CMK (cell line): ENCODE measurements around the gene RERE.

Source experiments
- DNase-seq: peaks from one replicate; pipeline ENCODE4 v3.0.0-alpha.2; 2010; ENCODE audit warnings: low read depth

The RERE gene

GRCh38 chr1:8540971-8541370, 276.5 kb downstream of the RERE start:
- no peak for DNase-seq

- DNase-seq, result no peak
Measured at GRCh38 chr1:8540261-8540941, 277.0 kb downstream of the RERE start.

DNA sequence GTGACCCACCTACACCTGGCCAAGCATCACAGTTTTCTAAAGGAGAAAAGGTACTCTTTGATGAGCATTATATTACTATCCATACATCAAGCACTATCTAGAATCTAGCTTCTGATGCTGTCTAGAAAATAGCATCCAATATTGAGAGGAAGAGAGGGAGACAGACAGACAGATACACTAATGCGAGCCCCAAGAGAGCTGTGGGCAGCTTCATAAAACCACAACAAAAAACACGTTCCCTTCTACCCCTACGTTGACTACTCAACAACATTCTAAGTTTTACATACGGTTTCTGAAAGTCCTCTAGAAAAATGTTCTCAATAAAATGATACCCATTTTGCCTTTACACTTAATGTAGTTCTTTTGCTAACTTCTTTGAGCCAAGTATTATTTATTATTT, 277.8 kb downstream of the RERE start:
- no peak for DNase-seq

DNA sequence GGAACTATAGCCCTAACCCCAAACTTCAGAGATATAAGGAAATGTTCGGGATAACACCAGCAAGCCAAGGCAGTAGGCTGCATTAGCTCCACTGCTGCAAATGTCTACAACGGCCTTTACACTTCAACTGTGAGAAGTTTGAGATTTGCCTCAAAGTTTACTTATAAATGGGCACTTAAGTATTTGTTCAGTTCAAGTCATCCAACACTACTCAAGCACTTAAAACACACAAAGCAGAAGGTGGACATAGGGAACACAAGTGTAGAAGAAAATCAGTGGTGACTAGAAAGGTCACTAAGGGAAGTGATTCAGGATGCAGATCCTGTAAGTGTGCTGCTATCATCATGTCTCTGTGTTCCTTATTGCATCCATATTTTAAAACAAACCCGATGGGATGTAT, 278.9 kb downstream of the RERE start:
- no peak for DNase-seq

- no peak for DNase-seq
Measured at GRCh38 chr1:8537991-8538390, 279.4 kb downstream of the RERE start.

DNA sequence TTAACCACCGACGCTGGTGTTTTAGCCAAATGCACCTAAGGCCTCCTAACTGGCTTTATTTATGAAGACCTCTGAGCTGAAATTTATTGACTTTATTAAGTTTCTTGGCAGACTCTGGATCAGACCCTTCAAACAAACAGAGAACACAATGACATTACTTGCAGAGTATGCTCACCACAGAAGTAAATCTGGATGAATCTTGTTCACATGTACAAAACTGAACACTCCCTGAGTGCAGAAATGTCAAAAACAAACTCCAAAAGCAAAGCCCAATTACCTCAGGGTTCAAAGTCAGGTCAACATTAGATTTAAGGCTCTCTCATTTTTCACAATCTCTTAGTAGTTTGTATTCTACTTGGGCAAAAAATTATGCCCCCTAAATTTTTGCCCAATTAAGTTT, 280.9 kb downstream of the RERE start:
- no peak for DNase-seq

- DNase-seq, result no peak
Measured at GRCh38 chr1:8533907-8534306, 283.5 kb downstream of the RERE start.

DNA sequence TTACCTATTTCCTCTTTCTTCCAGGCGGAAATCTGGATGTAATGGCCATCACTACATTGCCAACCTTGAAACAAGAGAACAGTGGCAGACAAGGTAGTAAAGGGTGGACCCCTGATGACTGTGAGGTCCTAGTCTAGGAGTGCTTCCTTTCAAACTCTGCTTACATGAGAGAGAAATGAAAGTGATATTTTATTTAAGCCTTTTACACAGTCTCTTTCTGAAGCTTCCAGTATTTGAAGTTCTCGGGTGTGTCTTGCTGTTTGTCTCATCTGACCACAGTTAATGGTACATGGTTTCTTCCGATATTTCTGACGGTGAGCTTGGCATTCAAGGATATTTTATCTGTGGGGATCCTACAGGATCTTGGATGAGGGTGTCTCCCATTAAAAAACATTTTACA, 284.3 kb downstream of the RERE start:
- no peak for DNase-seq

DNA sequence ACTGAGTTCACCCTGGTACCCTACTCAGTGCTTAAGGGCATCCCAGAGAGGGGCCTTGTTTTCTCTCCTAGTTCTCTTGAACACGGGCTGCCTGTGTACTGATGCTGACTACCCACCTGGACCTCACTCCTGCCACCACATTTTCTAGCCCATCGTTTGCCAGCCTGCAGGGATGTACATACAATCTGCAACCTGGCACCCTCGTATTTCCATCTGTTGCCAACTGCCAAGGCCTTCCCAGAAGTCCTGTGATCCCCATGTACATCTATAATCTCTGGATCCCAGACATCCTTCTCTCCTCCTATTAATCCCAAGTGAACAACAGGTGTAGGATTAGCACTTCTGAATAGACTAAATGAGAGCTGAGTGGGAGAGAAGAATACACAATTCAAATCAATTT, 287.5 kb downstream of the RERE start:
- no peak for DNase-seq

- no peak for DNase-seq
Measured at GRCh38 chr1:8527941-8528340, 289.5 kb downstream of the RERE start.

- peak; percentile 94 for DNase-seq
Measured at GRCh38 chr1:8525558-8526275, 291.7 kb downstream of the RERE start.

DNA sequence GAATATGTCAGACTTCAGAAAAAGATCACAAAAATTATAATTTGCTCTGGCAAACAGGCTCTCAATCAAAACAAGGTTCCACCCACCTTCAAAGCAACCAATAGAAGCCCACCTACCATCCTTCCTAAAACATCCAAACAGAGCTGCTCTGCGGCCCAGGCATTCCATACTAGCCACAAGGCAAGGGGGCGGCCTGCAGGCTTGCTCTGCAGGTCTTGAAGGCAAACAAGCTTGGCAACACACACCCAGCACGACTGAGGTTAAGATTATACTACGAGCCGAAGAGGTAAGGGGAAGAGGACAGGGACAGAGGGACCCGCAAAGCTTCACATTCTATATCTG, 292.3 kb downstream of the RERE start:
- no peak for DNase-seq

GRCh38 chr1:8524627-8525157, 292.7 kb downstream of the RERE start:
- no peak for DNase-seq

DNA sequence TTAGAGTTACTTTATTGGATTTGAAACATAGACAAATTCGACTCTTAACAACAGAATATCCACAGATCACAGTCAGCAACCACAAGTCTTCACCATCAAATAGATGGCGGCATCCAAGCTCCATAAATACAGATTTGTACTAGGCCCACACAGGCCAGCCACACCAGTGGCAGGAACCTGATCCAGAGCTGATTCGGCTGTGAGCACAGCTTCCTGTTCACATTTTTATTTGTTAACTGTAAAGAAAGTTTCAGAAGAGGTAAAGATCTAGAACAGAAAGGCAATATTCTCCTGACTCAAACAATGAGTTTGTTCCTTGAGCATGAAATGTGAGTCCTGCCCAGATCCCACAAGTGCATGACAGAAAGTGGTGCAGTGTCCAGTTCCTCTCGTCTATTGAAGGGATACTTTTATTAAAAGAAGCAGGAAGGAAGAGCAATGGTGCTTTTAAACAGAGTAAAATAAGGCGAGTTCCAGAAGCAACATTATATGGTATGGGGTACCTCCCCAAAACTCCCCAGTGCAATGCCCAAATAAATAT, 293.7 kb downstream of the RERE start:
- DNase-seq, result no peak

DNA sequence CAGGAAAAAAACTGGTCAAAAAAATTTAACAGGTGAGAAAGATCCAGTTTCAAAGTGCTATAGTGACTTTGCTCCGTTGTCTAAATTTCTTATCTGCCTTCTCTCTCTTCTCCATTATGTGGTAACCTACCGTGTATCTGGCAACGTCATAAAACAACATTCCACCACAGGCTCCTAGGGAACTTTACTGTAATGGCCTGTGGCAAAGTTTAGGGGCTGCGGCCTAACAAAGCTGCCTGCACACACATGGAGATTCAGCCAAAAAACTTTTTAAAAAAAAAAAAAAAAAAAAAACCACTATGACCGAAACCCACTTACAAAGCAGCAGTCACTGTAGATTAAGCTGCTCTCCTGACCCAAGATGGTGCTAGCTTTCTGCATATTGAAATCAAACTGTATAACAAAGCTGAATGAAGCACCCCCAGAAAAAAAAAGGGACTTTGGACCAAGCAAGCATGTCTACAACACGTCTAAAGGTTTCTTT, 296.9 kb downstream of the RERE start:
- no peak for DNase-seq

GRCh38 chr1:8519167-8519566, 298.3 kb downstream of the RERE start:
- no peak for DNase-seq

- DNase-seq, result no peak
Measured at GRCh38 chr1:8518490-8518801, 299.0 kb downstream of the RERE start.

DNA sequence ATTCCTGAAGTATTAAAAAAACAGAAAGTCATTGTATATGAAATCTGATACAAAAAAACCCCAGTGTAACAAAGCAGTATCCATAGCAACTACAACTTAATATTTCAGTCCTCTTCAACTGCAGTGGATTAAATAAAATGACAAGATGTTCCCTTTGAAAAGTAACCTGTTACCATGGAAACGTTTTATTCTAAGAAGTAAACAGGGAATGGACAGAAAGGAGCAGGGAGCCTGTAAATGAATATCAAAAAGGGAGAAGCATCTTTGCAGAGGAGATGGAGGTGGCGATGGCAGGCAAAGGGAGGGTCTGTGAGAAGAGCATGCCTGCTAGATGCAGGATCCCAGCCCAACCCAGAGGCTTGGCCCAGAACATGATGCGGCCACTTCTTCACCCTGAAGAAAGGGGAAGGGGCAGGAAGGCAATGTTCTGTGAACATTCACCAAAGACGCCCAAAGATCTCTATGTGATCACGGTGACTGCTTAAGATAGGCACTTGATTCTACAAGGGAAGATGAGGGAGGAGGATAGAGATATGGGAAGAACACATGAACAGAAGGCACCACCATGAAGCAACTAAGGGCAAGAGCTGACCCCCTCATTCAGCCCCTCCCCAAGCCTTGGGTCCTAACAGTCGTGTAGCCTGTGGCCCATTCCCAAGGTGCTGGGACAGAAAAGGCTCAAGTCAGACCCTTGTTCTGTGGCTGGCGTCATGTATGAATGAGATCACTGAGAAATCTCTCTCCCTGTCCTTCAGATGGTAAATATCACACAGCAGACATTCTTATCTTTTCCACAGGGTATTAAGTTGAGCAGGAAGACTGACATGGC, 299.6 kb downstream of the RERE start:
- DNase-seq, result peak; percentile 49

- no peak for DNase-seq
Measured at GRCh38 chr1:8516793-8517556, 300.5 kb downstream of the RERE start.

- no peak for DNase-seq
Measured at GRCh38 chr1:8516278-8516777, 301.1 kb downstream of the RERE start.

- no peak for DNase-seq
Measured at GRCh38 chr1:8512504-8512903, 304.9 kb downstream of the RERE start.
